ENCODE measurements around the gene AGBL4. TPM values are rescaled to one million over a fixed set of nuclear protein-coding genes. Genes with fewer than 3 reads are reported as not detected.

The AGBL4 gene
- total and polyA plus RNA-seq, 2 of the 13 experiments (the other 11 are each of a cell fraction or from before 2014, with no cell fraction given): not detected

DNA sequence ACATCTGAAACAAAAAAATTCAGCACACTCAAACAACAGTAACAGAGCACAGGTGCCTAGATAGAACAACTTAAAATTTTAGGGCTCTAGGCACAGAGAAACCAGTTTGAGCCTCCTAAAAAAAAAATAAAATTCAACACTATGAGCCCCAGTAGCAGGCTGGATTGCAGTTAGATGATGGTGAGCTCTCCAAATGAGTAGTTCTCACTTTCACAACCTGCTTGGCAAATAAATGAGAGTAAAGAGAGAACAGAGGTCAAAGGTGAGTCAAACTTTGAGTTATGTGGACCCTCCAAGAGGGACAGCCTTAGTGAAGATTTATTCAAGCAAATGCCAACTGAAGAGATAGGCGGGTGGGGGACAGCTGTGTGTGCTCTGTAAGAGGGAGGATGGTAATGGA, 1250.6 kb downstream of the AGBL4 start:
- Histone ChIP-seq H3K9me3 (ENCODE audit: low read length) (no peaks in the 10 kb centered on the region), H3K9ac (ENCODE audit: insufficient read depth, low read depth, low read length) (no peak overlapping the region), H2AFZ (ENCODE audit: low read length) (no peak overlapping the region), H3K27me3 (ENCODE audit: control insufficient read depth in 1 of 2, insufficient read depth in 2 of 2, low read length in 2 of 2) (peaks cover 1 to 12% of the 10 kb centered on the region in 2 experiments; a peak in 3 of 5 replicates), H3K27ac (ENCODE audit: extremely low read length, insufficient read depth, low read length) (no peak overlapping the region), H3K36me3 (replicated peaks in 1 of 2; ENCODE audit: control insufficient read depth in 1 of 2, insufficient read depth in 2 of 2, low read length in 2 of 2) (no peaks in the 10 kb centered on the region), H3K79me2 (ENCODE audit: insufficient read depth, low read length) (no peaks in the 10 kb centered on the region), H4K20me1 (ENCODE audit: insufficient read depth, low read length) (no peaks in the 10 kb centered on the region), H3K4me1 (ENCODE audit: insufficient read depth, low read length) (no peaks in the 10 kb centered on the region), H3K4me2 (ENCODE audit: low read depth, low read length) (no peak overlapping the region), H3K4me3 (replicated peaks in 1 of 3; ENCODE audit: insufficient read depth in 1 of 3, low read depth in 2 of 3, low read length in 3 of 3) (no peak overlapping the region)
- no peak for FAIRE-seq
- WGBS (ENCODE audit: low lambda C conversion rate): 38% methylated on average over 1 of the region's 1 CpG
- ATAC-seq: no peak
- ChIA-PET CTCF (ENCODE audit: low intra/inter-chr PET ratio, low total read pairs) (no interaction called here), POLR2A (no interaction called here)
- in situ Hi-C loops (cut with HindIII; ENCODE audit: extremely low pct_ligation_motif_present, low pct_unique_long_range_greater_than_20kb) (no loop called here), intact Hi-C loops (cut with micrococcal nuclease; ENCODE audit: unreplicated experiment) (no loop called here)
- no TSS peak for BruUV-seq (replicated peaks)
- TF ChIP-seq ZNF841 (CRISPR knock-in tag; IDR thresholded peaks at IDR 0.05; ENCODE audit: borderline replicate concordance) (no peak), NRL (CRISPR knock-in tag; IDR thresholded peaks at IDR 0.05; ENCODE audit: borderline replicate concordance) (no peak), ZBTB7A (CRISPR knock-in tag; IDR thresholded peaks at IDR 0.05) (no peak), TGIF2 (CRISPR knock-in tag; IDR thresholded peaks at IDR 0.05) (no peak)
- TF ChIP-seq, protein P1, sequence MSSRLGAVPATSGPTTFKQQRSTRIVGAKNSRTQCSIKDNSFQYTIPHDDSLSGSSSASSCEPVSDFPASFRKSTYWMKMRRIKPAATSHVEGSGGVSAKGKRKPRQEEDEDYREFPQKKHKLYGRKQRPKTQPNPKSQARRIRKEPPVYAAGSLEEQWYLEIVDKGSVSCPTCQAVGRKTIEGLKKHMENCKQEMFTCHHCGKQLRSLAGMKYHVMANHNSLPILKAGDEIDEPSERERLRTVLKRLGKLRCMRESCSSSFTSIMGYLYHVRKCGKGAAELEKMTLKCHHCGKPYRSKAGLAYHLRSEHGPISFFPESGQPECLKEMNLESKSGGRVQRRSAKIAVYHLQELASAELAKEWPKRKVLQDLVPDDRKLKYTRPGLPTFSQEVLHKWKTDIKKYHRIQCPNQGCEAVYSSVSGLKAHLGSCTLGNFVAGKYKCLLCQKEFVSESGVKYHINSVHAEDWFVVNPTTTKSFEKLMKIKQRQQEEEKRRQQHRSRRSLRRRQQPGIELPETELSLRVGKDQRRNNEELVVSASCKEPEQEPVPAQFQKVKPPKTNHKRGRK (CRISPR knock-in tag; IDR thresholded peaks at IDR 0.05): no peak
- TF ChIP-seq, protein P2, sequence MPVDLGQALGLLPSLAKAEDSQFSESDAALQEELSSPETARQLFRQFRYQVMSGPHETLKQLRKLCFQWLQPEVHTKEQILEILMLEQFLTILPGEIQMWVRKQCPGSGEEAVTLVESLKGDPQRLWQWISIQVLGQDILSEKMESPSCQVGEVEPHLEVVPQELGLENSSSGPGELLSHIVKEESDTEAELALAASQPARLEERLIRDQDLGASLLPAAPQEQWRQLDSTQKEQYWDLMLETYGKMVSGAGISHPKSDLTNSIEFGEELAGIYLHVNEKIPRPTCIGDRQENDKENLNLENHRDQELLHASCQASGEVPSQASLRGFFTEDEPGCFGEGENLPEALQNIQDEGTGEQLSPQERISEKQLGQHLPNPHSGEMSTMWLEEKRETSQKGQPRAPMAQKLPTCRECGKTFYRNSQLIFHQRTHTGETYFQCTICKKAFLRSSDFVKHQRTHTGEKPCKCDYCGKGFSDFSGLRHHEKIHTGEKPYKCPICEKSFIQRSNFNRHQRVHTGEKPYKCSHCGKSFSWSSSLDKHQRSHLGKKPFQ (CRISPR knock-in tag; IDR thresholded peaks at IDR 0.05; ENCODE audit: insufficient replicate concordance): no peak
- TF ChIP-seq, protein P3, sequence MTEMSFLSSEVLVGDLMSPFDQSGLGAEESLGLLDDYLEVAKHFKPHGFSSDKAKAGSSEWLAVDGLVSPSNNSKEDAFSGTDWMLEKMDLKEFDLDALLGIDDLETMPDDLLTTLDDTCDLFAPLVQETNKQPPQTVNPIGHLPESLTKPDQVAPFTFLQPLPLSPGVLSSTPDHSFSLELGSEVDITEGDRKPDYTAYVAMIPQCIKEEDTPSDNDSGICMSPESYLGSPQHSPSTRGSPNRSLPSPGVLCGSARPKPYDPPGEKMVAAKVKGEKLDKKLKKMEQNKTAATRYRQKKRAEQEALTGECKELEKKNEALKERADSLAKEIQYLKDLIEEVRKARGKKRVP (CRISPR knock-in tag; IDR thresholded peaks at IDR 0.05): no peak
- TF ChIP-seq, protein P4, sequence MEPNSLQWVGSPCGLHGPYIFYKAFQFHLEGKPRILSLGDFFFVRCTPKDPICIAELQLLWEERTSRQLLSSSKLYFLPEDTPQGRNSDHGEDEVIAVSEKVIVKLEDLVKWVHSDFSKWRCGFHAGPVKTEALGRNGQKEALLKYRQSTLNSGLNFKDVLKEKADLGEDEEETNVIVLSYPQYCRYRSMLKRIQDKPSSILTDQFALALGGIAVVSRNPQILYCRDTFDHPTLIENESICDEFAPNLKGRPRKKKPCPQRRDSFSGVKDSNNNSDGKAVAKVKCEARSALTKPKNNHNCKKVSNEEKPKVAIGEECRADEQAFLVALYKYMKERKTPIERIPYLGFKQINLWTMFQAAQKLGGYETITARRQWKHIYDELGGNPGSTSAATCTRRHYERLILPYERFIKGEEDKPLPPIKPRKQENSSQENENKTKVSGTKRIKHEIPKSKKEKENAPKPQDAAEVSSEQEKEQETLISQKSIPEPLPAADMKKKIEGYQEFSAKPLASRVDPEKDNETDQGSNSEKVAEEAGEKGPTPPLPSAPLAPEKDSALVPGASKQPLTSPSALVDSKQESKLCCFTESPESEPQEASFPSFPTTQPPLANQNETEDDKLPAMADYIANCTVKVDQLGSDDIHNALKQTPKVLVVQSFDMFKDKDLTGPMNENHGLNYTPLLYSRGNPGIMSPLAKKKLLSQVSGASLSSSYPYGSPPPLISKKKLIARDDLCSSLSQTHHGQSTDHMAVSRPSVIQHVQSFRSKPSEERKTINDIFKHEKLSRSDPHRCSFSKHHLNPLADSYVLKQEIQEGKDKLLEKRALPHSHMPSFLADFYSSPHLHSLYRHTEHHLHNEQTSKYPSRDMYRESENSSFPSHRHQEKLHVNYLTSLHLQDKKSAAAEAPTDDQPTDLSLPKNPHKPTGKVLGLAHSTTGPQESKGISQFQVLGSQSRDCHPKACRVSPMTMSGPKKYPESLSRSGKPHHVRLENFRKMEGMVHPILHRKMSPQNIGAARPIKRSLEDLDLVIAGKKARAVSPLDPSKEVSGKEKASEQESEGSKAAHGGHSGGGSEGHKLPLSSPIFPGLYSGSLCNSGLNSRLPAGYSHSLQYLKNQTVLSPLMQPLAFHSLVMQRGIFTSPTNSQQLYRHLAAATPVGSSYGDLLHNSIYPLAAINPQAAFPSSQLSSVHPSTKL (CRISPR knock-in tag; IDR thresholded peaks at IDR 0.05): no peak
- DNase-seq (ENCODE audit: low spot score): no peak
